Head of caudate nucleus (tissue), 42 donors: ENCODE data around the gene REM1.
A peak's percentile ranks its signal among the peaks of the same experiment; 100 is the strongest.
"Not testable (repeated sequence)": the region's sequence is repeated elsewhere in the genome, so short reads cannot be mapped to it uniquely, and the experiment has no call there.

Experiments used
- DNase-seq, 42 donors: peaks; one replicate each; pipeline versions ENCODE4 v3.0.0 to v3.0.0-alpha.2; 2020 to 2021; ENCODE audit warnings: mixed read lengths in 7 of 42
- intact Hi-C: fragments of 100-400 bp; cut with DNase I; formaldehyde crosslinking; loops from one replicate; pipeline ENCODE4 v1.15.0; 2022

Gene REM1

DNA sequence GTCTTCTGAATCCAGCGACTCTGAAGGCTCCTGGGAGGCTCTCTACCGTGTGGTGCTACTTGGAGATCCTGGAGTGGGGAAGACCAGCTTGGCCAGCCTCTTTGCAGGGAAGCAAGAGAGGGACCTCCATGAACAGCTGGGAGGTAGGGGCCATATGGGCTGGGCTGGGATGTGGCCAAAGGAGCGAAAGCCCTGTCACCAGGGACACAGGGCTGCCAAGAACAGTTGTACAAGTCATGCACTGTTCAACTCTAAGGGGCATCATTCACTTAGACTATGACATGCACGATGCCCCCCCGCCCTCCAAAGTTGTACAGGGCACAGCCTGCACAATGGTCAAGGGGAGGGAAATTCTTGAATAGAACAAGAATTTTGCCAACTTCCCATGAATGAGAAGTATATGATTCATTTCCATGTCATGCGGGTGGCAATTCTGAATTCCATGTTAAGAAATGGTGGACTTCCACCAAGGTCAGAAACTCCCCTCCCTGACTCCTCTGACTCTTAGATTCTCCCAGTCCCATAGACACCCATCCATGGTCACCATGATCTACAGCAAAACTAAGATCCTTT, 1.6 kb downstream of the REM1 start:
- DNase-seq: no peak
- intact Hi-C loops: no loop called here

DNA sequence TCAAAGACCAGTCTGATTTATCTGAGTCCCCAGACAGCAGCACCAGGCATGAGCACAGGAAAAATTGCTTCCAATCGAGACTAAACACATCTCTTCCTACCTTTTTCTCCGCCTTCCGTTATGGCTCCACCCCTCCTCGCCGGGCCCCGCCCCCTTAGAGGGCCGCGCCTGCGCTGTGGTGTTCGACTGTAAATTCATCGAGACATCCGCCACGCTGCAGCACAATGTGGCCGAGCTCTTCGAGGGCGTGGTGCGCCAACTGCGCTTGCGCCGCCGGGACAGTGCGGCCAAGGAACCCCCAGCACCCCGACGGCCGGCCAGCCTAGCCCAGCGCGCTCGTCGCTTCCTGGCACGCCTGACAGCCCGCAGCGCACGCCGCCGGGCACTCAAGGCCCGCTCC, 8.9 kb downstream of the REM1 start:
- intact Hi-C loops: no loop called here
- DNase-seq: no peak

DNA sequence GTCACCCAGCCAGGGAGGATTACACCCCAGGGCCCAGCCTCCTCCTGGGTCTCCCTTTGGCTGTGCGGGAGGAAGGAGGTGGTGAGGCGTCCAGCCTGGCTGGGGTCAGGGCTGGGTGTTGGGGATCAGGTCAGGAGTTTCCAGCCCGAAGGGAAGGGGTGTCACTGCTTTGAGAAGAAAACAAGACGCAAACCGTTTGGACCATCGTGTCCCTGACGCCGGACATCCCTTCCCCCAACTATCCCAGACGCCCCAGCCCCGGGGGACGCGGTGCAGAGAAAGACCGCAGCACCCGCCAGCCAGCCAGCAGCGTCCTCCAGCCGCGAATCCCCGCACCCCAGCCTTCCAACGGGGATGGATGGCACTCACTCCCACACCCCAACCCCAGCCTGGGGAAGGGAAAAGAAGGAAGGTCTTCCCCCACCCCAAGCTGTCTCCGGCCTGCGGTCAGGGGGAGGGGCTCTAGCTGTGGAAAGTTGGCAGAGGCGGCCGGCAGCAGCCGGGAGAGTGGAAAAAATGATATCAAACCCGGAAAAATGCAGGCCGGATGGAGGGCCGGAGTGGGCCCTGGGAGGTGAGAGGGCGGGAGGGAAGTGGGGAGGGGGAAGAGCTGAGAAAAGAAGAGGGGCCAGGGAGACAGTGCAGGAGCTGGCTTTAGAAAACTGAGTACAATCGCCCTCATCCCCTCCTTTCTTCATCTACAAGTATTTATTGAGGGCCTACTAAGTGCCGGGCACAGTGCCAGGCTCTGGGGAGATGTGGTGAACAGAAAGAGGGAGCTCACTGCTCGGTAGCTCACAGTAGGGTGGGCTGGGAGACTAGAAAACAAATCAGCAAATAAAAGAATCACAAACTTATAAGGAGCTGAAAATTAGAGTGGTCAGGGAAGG, 10.6 kb downstream of the REM1 start:
- intact Hi-C loops: no loop called here
- DNase-seq: peak in 1 of 42 donors; percentile 4

DNA sequence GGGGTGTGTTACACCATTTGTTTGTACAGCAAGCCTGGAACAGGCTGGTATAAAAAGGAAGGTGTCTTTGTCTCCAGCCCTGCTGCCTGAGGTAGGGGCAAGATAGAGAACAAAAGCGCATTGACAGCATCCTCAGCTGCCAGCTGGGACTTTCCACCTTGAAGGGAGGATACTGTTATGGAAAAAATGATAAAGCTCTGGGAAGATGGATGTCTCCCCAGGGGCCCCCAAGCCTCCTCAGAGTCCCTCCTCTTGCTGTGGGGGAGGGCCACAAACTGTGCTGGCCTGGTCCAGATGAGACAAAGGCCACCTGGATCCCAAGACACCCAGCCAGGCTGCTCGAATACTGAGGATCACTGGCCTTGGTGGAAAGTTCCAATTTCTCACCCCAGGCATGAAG, 13.0 kb downstream of the REM1 start:
- intact Hi-C loops: no loop called here
- no peak for DNase-seq

DNA sequence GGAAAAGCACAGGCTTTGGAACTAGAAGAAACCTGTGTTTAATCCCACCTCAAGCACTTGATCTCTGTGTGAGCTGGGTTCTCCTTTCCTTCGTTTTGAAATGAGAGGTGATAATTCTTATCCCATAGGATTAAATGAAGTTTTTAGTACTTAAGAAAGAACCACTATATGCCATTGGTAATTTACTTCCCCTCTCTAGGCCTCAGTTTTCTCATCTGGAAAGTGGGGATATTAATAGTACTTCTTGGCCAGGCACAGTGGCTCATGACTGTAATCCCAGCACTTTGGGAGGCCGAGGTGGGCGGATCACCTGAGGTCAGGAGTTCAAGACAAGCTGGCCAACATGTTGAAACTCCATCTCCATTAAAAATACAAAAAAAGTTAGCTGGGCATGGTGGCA, 14.1 kb downstream of the REM1 start:
- intact Hi-C loops: no loop called here
- no peak for DNase-seq

DNA sequence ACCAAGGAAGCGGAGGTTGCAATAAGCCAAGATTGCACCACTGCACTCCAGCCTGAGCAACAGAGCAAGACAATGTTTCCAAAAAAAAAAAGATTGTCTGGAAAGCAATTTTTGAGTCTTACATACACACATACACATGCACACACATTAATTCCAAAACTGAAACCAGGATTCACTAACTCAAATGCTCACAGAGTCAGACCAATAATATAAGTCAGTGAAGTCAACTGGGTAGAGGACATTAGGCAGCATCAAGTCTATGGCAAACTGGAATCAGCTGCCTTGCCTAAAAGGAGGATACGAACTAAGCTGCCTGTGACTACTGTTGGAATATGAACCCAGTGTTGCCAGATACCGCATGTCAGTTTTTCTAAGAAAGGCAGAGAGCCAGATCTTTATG, 15.7 kb downstream of the REM1 start:
- intact Hi-C loops: no loop called here
- no peak for DNase-seq

DNA sequence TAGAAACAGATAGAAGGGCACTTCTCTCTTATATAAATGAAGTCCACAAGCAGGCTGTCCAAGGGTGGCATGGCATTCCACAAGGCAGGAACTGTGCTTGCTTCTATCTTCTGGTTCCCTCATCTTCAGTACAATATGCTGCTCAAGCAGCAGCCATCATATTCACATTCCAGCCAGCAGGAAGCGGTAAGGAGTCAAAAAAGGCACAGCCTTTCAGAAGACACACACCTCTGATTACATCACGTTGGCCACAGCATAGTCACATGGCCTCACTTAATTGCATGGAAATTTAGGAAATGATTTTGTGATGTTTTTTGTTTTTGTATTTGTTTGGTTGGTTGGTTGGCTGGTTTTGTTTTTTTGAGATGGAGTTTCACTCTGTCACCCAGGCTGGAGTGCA, 19.0 kb downstream of the REM1 start:
- no peak for DNase-seq

DNA sequence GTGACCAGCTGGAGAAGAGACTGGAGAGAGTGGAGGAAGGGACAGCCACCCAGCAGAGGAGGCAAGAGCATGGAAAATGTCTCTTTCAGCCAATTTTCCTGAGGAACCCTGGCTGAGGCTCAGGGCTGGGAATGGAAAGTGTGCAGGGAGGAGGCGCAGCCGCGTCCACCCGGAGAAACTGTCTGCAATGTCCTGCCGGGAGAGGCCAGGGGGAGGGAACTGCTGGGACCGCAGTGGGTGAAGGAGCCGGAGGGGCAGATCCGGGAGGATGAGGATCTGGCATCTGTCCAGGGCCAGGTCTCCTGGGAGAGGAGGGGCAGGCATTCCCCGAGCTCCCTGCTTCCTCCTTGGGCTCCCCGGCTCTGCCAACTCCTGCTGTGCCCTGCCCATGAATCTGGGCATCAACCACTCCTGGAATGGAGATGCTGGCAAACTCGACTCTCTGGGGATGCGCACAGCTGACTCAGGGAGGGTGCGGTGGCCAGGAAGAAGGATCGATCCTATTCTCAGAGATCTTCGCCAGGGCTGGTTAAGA, 21.7 kb downstream of the REM1 start:
- intact Hi-C loops: no loop called here
- no peak for DNase-seq

More for the DNA sequence above, 19.0 kb downstream of the REM1 start:
- intact Hi-C loops: no loop called here

DNA sequence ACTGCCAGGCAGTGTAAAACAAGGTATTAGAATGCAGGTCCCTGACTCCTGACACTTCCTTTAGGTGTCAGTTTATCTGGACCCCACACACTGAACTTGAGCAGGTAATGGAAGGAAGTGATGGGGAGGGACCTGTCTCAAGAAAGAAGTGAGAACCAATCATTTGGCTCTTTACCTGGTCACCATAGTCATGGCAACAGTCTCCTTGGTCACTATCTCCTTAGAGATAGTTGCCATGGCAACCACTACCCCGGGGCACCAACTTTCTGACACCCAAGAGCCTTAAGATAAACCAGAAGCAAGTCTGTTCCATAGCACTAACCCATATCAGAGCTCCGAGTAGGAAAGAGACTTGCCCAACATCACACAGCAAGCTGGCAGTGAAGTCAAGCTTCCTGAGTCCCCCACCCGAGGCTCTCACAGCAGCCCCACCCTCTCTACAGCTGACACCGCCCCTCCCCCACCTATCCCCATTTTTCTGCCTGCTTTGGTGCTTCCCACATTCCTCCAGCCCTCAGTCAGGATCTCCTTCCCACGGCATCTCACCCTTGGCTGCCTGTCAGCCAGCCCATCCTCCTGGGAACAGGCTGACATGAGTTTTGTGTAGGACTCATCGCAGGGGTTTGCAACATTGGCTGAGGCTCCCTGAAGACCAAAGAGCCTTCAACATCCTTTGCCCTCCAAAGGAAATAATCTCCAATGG, 22.9 kb downstream of the REM1 start:
- intact Hi-C loops: no loop called here
- DNase-seq: peak in 4 of 42 donors; percentile 8 to 23 (median 14)

DNA sequence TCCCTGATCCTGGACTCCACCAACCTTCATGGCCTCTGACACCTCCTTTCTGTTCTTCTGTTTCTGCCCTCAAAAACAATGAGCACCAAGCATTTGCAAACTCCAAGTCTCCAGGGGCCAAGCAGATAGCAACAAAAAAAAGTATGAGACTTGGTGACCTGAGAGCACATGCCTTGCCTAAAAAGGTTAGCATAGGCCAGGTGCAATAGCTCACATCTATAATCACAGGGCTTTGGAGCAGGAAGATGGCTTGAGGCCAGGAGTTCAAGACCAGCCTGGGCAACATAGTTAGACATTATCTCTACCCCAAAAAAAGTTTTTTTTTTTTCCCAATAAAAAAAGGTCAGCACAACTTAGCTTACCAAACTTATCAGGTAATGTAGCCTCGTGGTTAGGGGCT, 25.4 kb downstream of the REM1 start:
- no peak for DNase-seq
- intact Hi-C loops: no loop called here

DNA sequence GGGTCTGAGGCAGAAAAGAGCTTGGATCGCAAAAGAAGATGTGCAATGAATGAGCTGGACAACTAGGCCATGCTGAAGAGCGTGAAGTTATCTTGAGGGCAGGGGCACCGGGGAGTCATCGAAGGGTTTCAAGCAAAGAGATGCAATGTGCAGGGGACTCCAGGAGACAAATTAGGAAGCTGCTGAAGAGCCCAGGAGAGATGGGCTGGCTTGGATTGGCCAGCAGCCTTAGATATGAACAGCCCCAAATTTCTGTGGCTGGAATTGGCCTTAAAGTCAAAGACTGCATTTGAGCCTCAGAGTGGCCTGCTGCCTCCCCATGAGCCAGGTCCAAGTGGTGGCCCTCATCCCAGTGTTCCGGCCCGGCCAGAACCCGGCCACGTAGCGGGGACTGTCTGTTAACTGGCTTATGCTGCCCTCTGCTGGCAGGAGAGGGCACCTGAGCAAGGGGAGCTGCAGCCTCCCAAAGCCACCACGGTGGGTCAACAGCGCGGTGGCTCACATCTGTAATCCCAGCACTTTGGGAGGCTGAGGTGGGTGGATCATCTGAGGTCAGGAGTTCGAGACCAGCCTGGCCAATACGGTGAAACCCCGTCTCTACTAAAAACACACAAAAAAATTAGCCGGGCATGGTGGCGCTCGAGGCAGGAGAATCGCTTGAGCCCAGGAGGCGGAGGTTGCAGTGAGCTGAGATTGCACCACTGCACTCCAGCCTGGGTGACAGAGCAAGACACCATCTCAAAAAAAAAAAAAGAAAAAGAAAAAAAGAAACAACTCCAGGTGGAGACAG, 28.0 kb downstream of the REM1 start:
- intact Hi-C loops: not testable (repeated sequence)
- peak; percentile 60 to 92 (median 80) for DNase-seq

DNA sequence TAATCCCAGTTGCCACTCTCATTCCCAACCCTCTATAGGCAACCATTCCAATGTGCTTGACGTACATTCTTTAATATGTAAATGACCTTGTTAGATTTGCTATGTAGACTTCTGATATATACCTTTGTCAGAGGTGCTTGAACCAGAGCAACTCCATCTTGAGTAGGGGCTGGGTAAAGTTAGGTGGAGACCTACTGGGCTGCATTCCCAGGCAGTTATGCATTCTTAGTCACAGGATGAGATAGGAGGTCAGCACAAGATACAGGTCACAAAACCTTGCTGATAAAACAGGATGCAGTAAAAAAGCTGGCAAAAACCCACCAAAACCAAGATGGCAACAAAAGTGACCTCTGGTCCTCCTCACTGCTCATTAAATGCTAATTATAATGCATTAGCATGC, 30.8 kb downstream of the REM1 start:
- intact Hi-C loops: no loop called here
- no peak for DNase-seq

DNA sequence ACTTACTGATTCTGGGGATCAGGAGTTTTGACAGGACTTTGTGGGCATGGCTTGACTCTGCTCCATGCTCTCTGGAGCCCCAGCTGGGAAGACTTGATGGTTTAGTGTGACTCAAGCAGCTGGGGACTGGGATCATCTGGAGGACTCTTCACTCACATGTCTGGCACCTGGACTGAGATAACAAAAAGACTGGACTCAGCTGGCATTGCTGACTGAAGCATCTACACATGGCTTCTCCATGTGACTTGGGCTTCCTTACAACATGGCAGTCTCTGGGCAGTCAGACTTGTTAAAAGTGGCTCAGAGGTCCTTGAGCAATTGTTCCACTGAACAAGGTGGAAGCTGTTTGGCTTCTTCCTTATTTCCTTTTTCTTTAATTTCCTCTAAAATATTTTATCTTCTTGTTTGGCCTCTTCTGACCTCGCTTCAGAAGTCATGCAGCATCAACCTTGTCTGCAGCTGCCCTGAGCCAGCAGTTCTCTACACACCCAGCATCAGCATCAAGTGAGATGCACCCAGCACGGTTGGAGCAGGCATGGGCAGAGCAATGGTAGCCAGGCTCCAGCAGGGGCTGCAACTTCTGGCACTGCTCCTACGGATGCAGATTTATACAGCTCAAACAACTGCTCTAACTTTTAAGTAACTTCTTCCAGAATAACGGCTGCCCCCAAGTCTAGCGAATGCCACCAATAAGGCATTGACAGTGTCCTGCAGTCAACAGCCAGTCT, 33.6 kb downstream of the REM1 start:
- intact Hi-C loops: no loop called here
- DNase-seq: no peak

DNA sequence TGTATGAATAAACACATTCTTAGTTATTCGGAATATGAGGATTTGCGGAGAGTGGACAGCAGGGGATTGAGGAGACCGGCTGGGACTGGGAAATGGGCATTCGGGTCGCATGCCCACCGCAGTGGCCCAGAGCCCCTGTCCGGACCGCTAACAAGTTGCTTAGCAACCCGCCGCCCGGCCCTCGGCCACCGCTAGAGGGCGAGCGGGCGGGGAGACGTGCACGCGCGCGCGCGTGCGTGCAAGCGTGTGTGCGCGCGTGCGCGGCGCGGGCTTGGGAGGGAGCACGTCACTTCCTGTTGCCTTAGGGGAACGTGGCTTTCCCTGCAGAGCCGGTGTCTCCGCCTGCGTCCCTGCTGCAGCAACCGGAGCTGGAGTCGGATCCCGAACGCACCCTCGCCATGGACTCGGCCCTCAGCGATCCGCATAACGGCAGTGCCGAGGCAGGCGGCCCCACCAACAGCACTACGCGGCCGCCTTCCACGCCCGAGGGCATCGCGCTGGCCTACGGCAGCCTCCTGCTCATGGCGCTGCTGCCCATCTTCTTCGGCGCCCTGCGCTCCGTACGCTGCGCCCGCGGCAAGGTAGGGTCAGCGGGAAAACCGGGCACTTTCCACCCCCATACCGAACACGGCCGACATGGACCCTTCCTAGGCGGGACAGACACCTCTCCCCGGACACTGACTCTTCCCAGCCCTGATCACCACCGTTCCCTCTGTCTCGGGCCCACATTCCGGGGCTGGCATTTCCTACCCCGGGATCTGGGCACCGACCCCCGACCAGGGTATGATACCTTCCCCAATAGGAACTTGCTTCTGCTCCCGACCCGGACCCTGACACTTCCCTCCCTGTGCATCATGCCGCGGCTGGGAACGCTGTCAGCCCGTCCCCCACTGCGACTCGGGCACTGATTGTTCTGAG, 39.3 kb downstream of the REM1 start, which contains the start of gene HM13:
HM13 (plus strand) TSS at position 289 of the 918 bp plus-strand sequence; CDS start at position 399, 110 bp downstream.
- peak; percentile 85 to 96 (median 93) for DNase-seq
- intact Hi-C loops: no loop called here

DNA sequence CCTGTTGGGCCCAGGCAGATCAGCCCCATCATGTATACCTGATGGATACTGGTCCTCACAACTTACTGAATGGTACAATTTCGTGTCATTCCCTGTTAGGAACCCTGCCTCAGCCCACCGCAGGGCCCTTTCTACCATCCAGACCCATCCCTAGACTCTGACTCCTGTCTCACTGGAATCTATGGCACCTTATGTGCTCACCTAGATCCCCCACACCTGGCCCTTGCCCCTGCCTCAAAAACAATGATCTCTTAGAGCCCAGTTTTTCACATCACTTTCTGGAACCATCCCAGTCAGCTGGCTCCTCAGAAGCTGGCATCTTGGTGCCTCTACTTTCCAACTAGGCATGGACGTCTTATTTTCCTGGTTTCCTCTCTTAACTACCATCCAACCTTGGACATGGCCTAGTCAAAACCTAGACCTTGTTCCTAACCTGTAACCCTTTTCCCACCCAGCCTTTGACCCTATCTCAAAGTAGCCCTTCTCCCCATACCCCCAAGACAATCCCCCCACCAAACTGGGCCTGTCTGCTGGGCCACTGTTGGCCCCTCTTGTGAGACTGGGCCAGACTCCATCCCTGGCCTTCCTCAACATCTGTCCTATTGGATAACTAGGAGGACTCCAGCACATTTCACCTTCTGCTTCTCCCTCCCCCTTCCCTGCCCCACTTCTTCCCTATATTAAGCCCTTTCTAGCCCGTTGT, 40.1 kb downstream of the REM1 start:
- no peak for DNase-seq
- intact Hi-C loops: no loop called here

DNA sequence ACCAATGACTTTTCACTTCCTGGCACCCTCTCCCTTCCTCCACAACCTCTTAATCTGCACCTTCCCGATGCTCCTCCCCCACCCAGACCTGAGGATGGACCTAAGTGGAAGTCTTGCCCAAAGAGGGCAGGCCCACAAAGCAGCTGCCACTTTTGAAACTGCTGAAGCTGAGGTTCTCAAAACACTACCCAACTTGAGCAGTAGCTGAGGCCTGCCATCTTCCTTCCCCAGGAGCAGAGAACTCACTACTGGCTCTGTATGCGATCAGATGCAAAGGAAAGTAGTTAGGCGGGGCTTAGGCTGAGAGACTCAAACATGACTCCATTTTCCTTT, 40.7 kb downstream of the REM1 start:
- DNase-seq: no peak
- intact Hi-C loops: no loop called here

DNA sequence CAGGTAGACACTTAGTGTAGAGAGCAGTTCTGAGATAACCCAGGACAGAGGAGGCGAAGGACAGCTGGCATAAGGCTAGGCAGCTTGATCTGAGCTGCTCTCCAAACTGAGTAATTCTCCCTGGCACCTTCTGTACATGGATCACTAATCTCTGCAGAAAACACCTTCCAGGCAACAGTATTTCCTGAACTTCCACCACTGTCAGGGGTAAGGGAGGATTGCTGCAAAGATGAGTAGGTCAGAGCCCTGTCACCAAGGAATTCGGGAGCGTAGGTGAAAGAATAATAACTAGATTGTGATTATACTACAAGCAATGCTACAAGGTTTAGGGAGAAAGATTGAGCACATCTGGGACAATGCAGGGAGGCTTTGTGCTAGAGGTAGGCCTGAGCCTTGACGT, 41.1 kb downstream of the REM1 start:
- peak in 9 of 42 donors; percentile 13 to 58 (median 28) for DNase-seq
- intact Hi-C loops: no loop called here
